CD4-positive, alpha-beta T cell treated with Interferon gamma for 1 hour (primary cell): Measurements from ENCODE around the gene ABHD17A.
"Not testable (repeated sequence)": the region's sequence is repeated elsewhere in the genome, so short reads cannot be mapped to it uniquely, and the experiment has no call there.

Experiments used
- DNase-seq: peaks from one replicate; pipeline ENCODE4 v3.0.0-alpha.2; 2020

Gene ABHD17A

DNA sequence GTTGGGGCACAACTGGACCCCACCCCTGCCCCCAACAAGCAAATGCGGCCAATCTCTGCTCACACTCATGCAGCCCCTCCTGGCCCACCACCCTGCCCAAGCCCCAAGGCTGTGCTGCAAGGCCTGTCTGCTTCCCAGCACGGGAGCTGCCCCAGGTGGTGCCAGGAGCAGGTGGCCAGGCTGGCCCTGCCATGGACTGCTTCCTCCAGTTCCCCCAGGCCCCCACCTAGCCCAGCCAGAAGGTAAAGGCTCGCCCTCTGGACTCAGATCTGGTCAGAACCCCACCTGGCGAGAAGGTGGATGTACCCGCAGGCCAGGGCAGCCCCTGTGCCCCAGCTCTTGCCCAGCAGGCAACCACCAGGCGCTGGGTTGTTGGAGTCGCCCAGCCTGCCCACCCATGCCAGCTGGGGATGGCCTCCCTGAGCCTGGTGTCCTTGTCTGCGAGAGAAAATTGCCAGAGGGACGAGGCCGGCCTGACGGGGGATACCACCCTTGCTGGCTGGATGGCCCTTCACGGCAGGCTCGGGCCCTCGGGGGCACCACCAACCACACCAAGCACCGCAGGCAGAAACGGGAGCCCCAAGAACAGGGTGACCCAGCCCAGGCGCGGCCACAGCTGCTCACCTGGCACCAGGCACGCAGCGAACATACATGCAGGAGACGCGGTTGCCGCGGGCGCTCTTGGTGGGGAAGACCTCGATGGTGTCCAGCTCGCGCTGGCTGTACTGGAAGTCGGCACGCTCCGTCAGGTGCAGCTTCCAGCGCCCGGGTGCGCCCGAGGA is 4.5 kb downstream of the ABHD17A start:
- no peak for DNase-seq

DNA sequence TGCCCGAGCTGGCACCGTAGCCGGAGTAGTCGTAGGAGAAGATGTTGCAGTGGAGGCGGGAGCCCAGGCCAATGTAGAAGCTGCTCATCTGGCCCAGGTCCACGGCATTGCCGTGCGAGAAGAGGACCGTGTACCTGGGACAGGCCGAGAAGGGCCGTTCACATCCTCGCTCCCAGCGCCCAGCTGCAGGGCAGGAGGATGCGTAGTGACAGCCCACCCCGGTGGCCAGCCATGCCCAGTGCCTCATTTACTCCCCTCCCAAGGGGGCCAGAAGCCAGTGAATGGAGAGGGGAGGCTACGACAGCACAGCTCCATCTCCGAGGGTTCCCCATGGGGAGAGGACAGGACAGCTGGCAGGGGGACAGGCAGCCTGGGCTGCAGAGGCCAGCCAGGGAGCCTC is 5.3 kb downstream of the ABHD17A start:
- not testable (repeated sequence) for DNase-seq

DNA sequence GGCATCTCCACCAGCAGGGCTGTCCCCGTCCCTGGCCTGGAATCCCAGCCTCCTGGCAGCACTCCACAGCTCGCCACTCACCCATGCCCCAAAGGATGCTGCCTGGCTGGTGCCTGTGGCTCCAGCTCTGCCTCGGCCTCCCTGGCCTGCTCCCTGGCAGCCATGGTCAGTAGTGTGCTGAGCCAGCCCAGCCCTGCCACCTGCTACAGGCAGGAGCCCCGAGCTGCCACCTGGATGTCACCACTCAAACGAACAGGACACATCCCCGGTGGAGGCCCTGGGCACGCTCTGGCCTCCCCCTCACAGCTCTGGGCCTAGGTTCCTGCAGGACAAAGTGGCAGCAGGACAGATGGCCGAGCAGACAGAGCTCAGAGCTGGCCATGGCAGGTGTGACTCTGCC is 6.7 kb downstream of the ABHD17A start:
- DNase-seq: not testable (repeated sequence)

DNA sequence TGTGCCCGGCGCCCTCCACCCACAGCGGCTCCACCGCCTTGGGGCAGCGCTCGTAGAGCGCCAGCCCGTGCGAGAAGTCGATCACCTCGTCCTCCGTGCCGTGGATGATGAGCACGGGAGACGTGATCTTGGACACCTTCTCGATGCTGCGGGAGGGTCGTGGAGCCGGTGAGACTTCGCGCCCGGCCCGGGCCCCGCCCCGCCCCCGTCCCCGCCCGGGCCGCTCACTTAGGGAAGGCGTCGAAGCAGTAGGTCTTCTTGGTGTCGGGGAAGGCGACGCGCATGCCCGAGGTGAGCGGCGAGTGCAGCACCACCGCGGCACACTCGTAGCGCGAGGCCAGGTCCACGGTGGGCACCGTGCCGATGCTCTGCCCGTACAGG is 8.0 kb downstream of the ABHD17A start:
- not testable (repeated sequence) for DNase-seq

DNA sequence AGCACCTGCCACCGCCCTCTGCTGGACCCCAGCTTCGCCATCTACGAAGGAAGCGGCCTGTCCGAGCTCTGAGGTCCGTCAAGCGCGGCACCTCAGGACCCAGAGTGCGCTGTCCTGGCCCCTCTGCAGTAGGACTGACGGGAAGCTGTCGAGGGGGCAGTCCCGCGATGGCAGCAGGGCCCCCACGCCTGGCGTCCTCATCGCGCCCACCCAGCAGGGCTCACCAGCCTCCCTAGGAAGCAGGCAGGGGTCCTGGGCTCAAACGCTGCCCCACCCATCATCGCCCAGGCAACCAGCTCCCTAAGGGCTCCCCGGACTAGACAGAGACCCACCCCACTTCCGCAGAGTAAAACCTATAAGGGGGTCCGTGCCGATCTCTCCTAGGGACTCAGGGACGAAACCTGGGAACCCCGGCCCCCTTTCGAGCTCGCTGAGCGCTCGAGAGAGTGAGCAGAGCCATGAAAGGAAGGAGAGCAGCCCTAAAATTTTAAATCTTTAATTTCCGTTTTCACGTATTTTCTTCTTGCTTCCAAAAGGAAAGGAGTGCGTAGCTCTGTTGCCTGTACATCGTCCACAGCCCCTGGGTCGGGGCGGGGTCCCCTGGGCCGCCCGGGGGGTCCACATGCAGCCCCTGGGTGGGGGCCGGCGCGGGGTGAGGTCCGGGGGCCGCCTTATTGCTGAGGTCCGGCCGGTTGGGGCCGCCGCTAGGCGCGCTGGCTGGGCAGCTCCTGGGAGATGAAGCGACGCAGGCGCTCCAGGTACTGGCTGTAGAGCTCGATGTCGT is 8.6 kb downstream of the ABHD17A start:
- DNase-seq: not testable (repeated sequence)

DNA sequence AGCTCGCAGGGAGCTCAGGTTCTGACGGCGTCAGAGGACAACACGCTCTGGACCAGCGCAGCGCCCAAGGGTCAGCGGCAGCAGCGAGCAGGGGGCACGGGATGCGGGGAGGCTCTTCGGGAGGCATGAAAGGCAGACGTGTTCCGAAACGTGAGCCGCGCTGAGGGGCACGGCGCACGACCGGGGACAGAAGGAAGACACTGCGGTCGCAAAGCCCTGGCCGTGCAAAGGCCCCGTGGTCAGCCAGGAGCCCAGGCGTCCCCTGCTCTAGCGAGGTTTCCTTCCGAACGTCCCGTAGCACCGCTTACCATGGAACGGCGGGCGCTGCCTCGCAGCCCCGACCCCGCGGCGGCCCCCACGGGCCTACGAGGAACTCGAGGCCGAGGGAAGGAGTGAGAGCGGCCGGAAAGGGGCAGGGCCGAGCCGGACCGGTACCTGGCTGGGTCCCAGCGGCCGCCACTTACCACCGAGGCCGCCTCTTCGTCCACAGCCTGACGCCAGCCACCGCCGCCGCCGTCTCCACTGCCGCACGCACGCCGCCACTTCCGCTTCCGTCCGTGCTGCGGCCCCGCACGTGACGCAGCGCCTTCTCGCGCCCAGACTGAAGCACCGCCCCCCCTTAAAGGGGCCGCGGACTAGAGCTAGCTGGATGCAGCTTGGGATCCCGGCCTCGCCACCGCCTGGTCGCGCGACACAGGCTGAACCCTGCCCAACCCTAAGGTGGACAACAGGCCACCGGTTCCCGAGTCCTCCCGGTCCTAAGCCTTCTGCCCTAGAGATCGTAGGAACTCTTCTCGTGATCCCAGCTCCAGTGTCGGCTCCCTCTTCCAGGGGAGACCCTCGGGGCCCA is 9.4 kb downstream of the ABHD17A start:
- DNase-seq: peak; percentile 86

DNA sequence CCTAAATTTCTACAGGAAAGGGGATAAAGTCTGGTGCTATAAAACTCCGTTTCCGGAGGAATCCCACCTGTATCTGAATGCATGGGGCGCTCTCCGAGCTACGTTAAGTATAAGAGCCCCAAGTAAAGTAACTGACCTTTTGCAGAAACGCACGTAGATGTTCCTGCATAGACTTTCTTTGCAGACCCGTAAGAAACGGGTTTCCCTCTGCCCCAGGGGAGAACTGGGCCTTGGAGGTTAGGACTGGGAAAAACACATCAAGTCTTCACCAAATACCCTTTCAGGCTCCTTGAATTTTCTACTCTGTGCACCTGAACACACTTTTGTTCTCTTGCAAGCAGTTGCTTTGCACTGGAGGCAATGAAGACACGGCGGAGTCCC is 10.0 kb downstream of the ABHD17A start:
- not testable (repeated sequence) for DNase-seq

DNA sequence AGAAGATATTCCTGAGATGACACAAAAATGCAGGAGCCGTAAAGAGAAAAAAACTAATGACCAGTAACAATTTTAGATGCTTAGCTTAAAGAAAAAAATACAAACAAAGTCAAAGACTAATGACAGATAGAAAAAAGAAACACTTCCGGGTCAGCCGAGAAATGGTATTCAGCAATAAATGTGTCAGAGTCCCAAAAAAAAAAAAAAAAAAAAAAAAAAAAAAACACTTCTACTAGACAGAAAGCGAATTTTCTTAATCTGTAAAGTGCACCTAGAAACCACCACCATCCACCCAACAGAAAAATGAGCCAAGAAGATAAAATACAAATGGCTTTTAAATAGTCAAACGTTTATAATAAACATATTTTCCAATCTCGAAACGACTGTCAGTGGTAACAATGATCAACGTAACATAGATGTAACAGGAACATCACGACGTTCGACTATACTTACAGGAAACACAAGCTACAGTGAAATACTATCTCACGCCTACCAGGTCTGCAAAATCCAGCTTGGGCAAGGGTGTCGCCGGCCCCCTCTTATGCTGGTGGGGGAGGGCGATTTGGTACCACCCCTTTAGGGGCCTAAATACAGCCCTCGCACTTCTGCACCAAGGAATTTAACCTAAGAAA is 10.6 kb downstream of the ABHD17A start:
- DNase-seq: no peak

DNA sequence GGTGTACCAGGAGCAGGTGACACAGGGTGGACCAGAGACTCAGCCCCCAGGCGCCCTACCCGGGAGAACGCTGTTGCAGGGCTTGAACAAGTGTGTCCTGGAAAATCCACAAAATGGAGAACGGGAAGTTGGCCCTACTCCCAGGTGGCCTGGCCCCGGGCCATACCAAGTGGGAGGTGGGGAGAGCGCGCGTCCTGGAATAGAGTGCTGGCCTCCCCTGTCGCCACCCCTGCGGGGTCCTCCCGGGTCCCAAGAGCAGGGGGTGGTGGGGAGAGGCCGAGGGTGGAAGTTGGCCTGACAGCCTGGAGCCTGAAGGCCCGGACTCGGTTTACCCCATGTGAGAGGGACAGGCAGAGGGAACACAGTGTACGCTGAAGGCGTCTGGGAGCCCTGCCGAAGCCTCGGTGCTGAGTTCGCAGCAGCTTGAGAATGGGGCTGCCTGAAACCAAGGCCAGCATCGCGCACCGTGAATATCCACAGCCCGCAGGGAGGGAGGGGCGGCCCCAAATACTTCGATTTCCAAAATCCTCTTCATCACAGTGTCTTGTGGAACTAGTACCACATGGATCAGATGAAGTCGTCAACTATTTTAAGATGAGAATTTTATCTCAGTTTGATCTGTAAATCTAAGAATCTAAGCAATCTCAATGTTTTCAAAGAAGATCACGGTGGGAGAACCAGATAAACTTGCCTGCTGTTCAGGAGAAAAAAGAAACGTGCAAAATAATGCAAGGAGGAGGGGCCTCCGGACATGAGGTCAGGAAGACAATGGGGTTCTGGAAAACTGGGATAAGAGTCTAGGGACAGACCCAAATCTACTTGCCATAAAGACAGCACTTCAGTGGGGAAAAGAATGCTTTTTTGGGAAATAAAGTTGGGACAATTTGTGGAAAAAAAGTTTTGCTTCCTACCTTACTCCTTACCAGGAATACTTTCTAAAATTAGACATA is 11.5 kb downstream of the ABHD17A start:
- DNase-seq: no peak

DNA sequence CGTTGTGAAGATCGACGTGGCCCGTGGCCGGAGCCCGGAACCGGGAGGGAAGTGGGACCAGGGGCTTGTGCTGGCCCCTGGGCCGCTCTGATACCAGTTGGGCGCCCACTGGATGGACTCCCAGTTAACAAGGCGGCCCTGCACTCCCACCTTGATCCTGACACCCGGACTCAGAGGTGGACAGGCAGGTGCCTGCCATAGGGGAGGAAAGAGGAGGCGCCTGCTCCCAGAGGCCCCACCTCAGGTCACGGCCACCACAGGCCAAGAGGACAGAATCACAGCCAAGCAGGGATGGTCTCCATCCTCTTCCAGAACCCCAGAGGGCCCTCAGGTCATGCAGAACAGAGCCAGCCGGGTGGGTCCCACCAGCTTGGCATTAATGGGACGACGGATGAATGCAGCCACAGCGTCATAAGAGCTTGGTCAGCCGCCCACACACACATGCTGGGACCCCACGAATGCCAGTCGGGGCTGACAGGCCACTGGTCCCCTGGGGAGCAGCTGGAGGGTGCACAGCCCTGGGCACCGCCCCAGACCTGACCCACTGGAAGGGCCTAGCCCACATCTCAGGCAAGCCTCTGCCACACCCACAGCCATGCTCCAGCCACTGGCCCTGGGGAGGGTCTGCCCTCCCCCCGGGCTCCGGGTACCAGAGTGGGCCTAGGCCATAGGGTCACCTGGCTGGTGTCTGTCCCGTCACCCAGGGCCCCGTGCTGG is 12.3 kb downstream of the ABHD17A start:
- no peak for DNase-seq

DNA sequence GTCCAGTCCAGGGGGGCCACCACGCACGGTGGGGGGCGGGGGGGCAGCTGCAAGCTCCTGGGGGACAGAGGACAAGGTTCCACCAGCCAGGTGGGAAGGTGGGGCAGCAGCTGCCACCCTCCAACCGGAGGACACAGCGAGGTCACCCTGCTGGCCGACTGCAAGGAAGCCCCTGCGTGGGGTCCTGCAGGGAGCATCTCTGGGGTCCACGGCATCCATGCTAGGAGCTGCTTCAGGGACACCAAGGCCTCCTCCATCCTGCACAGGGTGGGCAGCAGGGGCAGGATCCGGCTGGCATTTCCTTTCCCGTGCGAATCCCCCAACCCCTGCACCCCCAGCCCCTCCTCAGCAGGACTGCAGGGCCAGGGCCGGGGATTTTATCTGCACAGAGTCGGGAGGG is 13.7 kb downstream of the ABHD17A start:
- DNase-seq: no peak

DNA sequence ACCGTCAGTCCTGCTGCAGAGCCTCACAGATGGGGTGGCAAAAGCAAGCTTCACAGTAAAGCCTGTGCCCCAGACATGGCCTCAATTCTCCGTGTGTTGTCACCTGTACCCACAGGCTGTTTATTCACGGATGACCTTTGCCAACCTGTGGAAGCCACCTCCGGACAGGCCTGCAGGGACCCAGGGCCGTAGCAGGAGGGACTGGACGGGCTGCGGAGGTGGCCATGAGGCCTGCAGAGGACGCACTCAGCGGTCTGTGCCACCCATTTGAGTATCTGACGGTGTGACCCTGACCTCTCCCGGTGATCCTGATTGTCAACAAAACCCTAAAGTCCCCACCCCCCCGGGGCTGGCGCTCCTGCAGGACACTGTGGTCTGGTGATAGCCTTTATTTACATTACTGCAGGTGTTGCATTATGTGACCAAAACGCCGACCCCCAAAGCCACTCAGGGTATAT is 14.1 kb downstream of the ABHD17A start:
- DNase-seq: no peak

DNA sequence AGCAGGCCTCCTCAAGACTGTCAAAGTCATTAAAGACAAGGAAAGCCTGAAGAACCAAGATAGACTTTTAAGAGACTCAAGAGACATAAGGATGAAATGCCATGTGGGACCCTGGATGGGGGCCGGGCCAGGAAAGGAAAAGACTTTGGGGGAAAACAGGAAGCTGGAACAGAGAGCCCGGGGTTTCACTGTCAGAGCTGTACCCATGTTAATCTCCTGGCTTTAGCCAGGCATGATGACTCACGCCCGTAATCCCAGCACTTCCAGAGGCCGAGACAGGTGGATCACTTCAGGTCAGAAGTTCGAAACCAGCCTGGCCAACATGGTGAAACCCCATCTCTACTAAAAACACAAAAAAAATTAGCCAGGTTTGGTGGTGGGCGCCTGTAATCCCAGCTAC is 16.3 kb downstream of the ABHD17A start:
- DNase-seq: no peak

DNA sequence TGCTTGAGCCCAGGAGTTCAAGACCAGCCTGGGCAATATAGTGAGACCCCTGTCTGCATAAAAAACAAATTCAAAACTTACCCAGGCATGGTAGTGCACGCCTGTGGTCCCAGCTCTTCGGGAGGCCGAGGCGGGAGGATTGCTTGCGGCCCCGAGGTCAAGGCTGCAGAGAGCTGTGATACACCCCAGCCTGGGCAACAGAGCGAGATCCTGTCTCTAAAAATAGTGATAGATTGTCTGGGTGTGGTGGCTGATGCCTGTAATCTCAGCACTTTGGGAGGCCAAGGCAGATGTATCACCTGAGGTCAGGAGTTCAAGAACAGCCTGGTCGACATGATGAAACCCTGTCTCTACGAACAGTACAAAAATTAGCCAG is 18.0 kb downstream of the ABHD17A start:
- no peak for DNase-seq

DNA sequence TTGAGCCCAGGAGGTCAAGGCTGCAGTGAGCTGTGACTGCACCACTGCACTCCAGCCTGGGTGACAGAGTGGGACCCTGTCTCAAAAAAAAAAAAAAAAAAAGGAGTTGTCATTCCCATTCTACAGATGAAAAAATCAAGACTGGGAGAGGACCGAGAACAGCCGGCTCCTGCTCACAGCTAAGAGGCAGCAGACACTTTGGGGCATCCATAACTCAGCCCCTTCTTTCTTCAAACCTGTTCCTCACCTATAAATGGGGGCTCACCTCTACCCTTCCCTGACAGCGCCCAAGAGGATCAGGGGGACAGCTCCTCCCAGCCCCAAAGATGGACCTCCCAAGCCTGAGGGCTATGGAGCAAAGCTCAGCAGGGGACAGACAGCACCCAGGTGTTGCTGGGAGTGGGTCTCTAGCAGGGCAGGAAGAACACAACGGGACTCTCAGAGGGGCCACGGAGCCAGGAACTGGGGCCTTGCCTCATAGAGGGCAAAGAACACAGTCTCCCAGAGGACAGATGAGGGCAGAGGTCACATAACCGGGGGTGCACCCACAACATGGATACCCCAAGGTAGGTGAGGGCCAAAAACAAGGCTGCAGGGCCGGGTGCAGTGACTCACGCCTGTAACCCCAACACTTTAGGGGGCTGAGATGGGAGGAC is 18.5 kb downstream of the ABHD17A start:
- DNase-seq: no peak

DNA sequence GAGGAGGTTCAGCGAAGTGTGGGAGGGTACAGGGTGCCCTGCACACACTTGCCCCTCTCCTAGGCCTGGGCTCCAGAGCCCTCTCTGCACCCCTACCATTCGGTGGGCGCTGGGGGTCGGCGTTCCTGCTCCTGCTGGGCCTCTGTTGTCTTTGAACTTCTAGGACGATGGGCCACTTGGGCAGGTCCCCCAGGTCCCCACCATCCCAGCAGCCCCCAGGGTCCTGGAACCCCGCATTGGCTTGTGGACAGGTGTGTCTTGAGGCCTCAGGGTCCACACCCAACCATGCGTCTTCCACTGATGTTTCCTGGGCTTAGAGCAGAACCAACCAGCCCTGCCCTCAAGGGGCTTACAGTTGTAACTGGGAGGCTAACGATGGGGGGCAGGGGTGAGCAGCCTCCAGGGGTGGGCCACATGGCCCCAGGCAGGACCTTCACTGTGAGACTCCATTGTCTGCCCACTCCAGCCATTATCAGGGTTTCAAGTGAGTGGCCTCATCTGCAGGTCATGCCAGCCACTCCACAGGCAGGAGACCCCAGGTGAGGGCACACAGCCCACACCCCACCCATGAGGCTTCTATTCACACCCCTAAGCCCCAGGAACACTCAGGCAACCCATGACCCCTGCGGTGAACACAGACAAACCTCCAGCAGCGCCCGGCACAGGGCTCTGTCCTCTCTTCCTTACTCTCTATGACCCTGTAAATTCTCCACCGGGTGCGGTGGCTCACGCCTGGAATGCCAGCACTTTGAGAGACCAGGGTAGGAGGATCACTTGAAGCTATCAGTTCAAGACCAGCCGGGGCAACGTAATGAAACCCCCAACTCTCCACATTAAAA is 19.9 kb downstream of the ABHD17A start:
- DNase-seq: no peak

DNA sequence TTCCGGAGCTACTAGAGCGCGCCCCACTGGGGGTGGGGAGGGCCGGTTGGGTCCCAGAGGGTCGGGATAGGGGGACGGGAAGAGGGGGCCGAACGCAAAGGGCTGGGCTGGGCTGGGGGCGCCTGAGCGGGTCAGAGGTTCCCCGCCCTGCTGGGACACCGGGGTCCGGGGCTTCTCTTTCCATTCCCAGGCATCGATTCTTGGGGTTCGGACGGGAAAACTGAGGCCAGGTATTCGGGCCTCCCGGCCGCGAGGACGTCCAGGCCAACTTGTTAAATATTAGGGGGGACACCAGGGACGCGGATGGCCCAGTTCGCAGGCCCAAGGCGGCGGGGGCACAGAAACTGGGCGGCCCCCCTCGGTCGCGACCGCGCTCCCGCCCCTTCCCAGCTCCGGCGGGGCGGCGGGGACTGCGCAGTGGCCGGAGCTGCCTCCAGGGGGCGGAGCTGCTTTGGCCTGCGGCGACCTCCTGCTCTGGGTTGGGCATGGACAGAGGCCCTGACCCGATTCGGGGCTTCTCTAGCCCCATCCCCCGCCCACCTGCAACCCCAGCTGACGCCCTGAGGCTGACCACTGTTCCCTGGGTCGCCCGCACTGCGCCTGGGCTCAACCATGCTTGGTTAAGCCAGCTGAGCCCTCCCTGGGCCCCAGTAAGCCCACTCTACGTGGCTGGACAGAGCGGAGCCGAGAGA is 20.7 kb downstream of the ABHD17A start:
- DNase-seq: peak; percentile 71

DNA sequence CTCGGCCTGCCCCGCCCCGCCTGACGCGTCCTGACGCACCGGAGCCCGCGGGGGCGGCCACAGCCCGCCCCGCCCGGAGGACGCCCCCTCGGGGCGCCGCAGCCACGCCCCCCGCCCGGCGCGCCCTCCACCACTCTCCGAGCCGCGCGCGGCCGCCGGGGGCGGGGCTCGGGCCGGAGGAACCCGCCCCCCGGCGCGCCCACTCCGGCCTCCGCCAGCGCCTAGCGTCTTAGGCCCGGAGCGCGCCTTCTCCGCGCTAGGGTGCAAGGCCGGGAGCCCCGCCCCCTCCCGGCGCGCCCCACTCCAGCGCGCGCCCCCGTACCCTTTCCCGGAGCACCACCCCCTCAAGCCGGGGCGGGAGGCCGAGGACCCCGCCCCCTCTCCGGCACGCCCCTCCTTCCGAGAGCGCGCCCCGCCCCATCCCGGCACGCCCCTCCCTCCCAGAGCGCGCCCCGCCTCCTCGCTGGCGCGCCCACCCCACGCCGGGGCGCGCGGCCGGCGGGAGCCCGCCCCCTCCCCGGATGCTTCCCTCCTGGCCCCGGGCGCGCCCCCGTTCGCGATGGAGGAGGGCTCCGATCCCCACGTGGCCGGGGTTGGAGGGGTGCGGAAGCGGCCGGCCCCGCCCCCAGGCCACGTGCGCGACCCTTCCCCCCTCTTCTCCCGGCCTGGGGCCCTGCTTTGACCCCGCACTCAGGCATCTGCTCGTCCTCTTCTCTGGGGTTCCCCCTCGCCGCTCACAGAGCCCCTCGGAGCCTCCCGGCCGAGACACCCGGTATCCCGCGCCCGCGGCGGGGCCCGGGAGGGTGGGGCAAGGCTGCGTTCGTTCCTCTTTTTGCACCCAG is 21.4 kb downstream of the ABHD17A start:
- peak; percentile 91 for DNase-seq
